Neural crest cell (in vitro differentiated cells): ENCODE results near the gene CYP2W1. TPM values are rescaled to one million over a fixed set of nuclear protein-coding genes. Genes with fewer than 3 reads are reported as not detected.
A peak's percentile ranks its signal among the peaks of the same experiment; 100 is the strongest.

Source experiments
- DNase-seq: peaks from one replicate; pipeline ENCODE4 v3.0.0; 2021; ENCODE audit warnings: low read depth, mixed read lengths, low spot score
- H3K27ac Mint-ChIP-seq: one replicate; pipeline ENCODE4 v1.8.0; 2021; ENCODE audit warnings: mild to moderate bottlenecking, mixed read lengths; ENCODE audit not compliant: unreplicated experiment
- H3K27me3 Mint-ChIP-seq: 2 replicates; pipeline ENCODE4 v1.8.0; 2021; ENCODE audit warnings: low read depth, mild to moderate bottlenecking, mixed read lengths
- H3K36me3 Mint-ChIP-seq: 2 replicates; pipeline ENCODE4 v1.8.0; 2021; ENCODE audit warnings: low read depth, mild to moderate bottlenecking, mixed read lengths
- H3K4me1 Mint-ChIP-seq: 2 replicates; pipeline ENCODE4 v1.8.0; 2021; ENCODE audit warnings: mixed read lengths
- H3K4me3 Mint-ChIP-seq: one replicate; pipeline ENCODE4 v1.8.0; 2021; ENCODE audit warnings: mild to moderate bottlenecking, mixed read lengths
- H3K9me3 Mint-ChIP-seq: 2 replicates; pipeline ENCODE4 v1.8.0; 2021; ENCODE audit warnings: mixed read lengths
- total RNA-seq: library from RNA; stranded (reverse); gene quantifications from 2 replicates; pipeline ENCODE4 v1.2.1, GENCODE V29; 2021
- TF ChIP-seq, protein P1 (sequence below): fragments of 200-600 bp; sonication (generic); conservative IDR thresholded peaks from 2 replicates; pipeline ENCODE4 v1.5.0; 2021; ENCODE audit warnings: antibody characterized with exemption, mild to moderate bottlenecking

CYP2W1 gene
- total RNA-seq, 1 donor from 2014 or later = not detected

DNA sequence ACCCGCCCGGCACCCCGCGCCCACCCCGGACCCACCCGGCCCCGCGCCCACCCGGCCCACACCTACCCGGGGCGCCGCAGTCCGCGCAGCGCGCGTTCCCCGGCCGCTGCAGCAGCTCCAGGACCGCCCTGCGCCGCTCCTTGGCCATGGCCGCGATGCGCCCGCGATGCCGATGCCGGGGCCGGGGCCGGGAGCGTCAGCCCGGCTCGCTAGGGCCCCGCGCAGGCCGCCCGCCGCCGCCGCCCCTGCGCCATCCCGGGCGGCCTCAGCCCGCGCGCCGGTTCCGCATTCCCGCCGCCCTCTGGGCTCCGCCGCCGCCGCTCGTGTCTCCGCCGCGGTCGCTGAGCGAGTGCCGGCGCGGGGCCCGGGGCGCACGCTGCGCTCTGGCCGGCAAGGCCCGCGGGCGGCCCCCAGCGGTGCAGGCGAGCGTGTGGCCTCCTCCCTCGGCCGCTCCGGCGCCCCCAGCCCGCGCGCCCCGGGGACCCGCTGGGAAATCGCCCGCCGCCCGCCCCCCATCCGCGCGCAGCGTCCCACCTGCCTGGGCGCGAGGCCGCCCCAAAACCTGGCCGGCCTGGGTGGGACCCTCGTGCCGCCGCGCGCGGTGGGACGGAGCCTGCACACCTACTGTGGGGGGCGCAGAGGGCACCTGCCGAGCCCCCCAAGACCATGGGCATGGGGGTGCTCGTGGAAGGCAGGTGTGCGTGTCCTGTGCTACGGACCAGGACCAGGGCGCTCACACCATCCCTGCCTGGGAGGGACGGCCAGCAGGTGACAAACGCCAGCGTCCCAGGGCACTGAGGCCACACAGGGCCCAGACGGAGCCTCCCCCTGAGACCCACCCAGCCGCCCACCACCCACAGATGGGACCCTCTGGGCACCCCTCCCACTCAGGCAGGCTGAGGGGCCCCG lies 28.4 kb upstream of the CYP2W1 start, which contains the start of gene ADAP1:
ADAP1 (minus strand) TSS at position 351 of the 909 bp plus-strand sequence; CDS start at position 148, 203 bp downstream.
- Mint-ChIP-seq H3K27ac (no peak within 1 kb of the TSS), H3K4me1 (no peaks in the 10 kb centered on the region)
- DNase-seq = peak; percentile 41

DNA sequence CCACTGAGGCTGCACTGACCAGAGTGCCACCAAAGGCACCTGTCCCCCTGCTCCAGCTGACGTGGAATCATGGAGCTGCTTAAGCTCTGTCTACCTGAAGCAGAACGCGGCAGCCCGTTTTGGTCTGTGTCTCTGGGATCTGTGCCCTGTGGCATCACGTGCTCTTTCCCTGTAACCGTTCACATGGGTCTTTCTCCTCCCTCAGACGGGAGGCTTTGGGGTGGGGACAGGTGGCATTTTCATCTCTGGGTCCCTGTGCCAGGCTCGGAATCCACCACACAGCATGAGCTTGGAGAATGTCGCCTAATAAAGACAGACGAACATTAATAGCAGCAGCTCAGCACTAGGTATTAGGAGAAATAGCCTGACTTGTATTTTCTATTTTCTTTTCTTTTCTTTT lies 26.9 kb upstream of the CYP2W1 start:
- no peak for DNase-seq
- TF ChIP-seq, protein P1, sequence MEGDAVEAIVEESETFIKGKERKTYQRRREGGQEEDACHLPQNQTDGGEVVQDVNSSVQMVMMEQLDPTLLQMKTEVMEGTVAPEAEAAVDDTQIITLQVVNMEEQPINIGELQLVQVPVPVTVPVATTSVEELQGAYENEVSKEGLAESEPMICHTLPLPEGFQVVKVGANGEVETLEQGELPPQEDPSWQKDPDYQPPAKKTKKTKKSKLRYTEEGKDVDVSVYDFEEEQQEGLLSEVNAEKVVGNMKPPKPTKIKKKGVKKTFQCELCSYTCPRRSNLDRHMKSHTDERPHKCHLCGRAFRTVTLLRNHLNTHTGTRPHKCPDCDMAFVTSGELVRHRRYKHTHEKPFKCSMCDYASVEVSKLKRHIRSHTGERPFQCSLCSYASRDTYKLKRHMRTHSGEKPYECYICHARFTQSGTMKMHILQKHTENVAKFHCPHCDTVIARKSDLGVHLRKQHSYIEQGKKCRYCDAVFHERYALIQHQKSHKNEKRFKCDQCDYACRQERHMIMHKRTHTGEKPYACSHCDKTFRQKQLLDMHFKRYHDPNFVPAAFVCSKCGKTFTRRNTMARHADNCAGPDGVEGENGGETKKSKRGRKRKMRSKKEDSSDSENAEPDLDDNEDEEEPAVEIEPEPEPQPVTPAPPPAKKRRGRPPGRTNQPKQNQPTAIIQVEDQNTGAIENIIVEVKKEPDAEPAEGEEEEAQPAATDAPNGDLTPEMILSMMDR = no peak
- Mint-ChIP-seq H3K4me1 (peaks cover 6% of the 10 kb centered on the region), H3K4me3 (peak overlapping the region; percentile 85), H3K36me3 (no peaks in the 10 kb centered on the region), H3K27ac (no peak overlapping the region), H3K9me3 (no peaks in the 10 kb centered on the region), H3K27me3 (peaks cover 23% of the 10 kb centered on the region)

More for the DNA sequence above, 28.4 kb upstream of the CYP2W1 start, which contains the start of gene ADAP1:
- no peaks in the 10 kb centered on the region for H3K36me3 Mint-ChIP-seq
- H3K9me3 Mint-ChIP-seq = no peaks in the 10 kb centered on the region
- peaks cover 19% of the 10 kb centered on the region for H3K27me3 Mint-ChIP-seq
- TF ChIP-seq, protein P1 = peak; percentile 27
- H3K4me3 Mint-ChIP-seq = peak within 1 kb of the TSS; percentile 85

DNA sequence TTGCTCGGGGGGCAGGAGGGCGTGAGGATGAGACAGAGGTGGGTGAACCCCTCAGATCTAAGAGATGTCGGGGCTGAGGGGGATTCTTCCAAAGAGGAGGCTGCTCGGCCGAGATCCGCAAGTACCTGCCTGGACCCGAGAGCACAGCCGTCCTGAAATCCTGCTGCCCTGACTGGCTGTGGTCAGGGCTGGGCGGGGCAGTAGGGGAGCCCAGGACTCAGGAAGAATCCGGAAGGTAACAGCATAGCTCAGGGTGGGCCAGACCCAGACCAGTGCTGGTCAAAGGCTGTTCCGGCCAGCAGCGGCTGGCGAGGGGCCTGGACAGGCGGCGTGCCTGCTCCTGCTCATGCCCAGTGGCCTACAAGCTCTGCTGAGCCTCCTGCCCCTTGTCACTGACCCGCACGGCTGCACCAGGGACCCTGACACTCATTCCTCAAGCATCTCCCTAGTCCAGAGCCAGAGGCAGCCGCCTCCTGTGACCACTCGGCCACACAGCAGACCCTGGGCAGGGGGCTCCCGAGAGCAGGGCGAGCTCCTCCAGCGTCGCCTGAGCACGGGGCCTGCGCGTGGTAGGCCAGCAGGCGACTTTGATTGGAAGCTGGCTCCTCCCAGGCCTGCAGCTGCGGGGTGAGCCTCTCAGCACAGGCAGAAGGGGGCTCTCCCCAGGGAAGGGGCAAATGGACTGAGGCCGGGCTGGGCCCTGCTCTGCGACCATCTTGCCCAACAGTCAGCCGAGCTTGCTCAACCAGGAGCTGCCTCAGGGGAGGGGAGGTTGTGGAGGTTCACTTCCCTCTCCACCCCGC lies 25.4 kb upstream of the CYP2W1 start:
- no peaks in the 10 kb centered on the region for H3K36me3 Mint-ChIP-seq
- TF ChIP-seq, protein P1 = no peak
- peaks cover 22% of the 10 kb centered on the region for H3K27me3 Mint-ChIP-seq
- H3K9me3 Mint-ChIP-seq = no peaks in the 10 kb centered on the region
- peaks cover 10% of the 10 kb centered on the region for H3K4me1 Mint-ChIP-seq
- DNase-seq = no peak
- H3K27ac Mint-ChIP-seq = no peak overlapping the region
- H3K4me3 Mint-ChIP-seq = no peak overlapping the region

DNA sequence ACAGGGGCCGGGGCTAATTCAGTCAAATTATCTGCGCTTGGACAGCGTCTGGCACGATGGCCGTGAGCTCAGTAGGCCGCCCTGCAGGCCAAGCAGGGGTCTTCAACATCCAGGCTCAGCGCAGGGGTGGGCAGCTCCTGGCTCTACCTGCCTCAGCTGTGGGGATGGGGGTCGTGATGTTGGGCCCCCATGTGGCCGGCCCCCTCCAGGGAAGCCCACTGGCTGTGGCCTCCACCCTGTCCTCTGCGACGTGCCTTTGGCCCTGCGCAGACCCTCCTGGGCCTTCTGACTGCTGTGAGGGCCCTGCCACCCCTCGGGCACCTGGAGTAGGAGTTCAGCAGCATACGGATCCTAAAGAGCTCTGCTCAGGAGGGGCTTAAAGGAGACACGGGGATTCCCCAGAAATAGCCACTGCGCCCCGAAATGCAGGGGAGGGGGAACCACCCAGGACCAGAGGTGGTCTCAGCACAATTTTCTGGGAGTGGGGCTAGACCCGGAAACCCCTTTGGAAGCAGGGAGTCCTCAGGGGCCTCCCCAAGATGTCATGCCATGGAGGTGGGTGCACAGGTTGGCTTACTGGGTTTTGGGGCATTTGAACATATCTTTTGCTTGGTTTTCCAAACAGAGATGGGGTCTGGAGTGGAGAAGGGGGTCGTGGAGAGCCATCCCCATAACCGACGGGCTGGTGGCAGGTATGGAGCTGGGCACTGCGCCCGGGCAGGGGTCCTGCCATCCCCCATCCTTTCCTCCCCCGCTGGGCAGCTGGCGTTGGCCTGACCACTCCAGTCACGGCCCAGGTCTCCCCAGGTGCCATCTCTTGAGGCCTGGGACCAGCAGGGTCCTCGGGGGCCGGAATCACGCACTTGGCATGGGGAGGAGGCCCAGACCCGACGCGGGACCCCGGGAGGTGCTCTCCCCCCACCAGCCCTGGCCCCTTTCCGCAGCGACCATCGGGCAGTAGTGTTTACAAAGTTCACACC lies 24.5 kb upstream of the CYP2W1 start:
- Mint-ChIP-seq H3K4me3 (no peak overlapping the region), H3K27me3 (peaks cover 21% of the 10 kb centered on the region), H3K27ac (no peak overlapping the region), H3K4me1 (peaks cover 10% of the 10 kb centered on the region), H3K9me3 (no peaks in the 10 kb centered on the region), H3K36me3 (no peaks in the 10 kb centered on the region)
- TF ChIP-seq, protein P1 = no peak
- DNase-seq = no peak
